HCT116 (cell line): ENCODE results near the gene ZNF718. TPM values are rescaled to one million over a fixed set of nuclear protein-coding genes. Genes with fewer than 3 reads are reported as not detected.
"Not testable (repeated sequence)": the region's sequence is repeated elsewhere in the genome, so short reads cannot be mapped to it uniquely, and the experiment has no call there.

Experiments used
- ATAC-seq: fragments of 200-7000 bp; cut with Tn5 transposase; 2 replicates; pipeline ENCODE4 v1.9.1; 2020; ENCODE audit warnings: mild to moderate bottlenecking, moderate library complexity
- BruUV-seq: library from RNA; stranded (reverse); fragments of 400-500 nt; replicated peaks from 2 replicates; lab custom pipeline; 2021; lab: Mats Ljungman, UMichigan
- CTCF ChIA-PET: fragments of 300-600 bp; sonication (Branson Sonifier 250); formaldehyde crosslinking; loops from one replicate; lab custom pipeline; 2021; ENCODE audit warnings: antibody characterized with exemption; lab: Charles Lee
- POLR2A ChIA-PET: fragments of 300-600, 350-600 bp; sonication (Branson Sonifier 250); formaldehyde crosslinking; loops from one replicate; lab custom pipeline; 2021; ENCODE audit warnings: antibody characterized with exemption; lab: Charles Lee
- RAD21 ChIA-PET, 2 experiments: fragments of 300-600 bp; sonication (Branson Sonifier 250); formaldehyde crosslinking; loops; one replicate each; lab custom pipeline; 2023; ENCODE audit warnings: low total read pairs in 2 of 2; ENCODE audit not compliant: uncharacterized antibody in 2 of 2, unreplicated experiment in 2 of 2, low non-redundant PET in 1 of 2; lab: Charles Lee
- DNase-seq: peaks from one replicate; pipeline ENCODE4 v3.0.0-alpha.2; 2010; ENCODE audit warnings: low read depth, low spot score
- H2AFZ ChIP-seq: fragments of 200-600 bp; shearing (Covaris generic), sonication (generic); 2 replicates; pipeline ENCODE4 v1.6.1; 2017; ENCODE audit warnings: low read depth, mixed run types, mixed read lengths, antibody characterized with exemption, low read length; ENCODE audit not compliant: poor library complexity, severe bottlenecking
- H3K27ac ChIP-seq: 2 replicates; pipeline ENCODE4 v1.5.1; 2012; ENCODE audit warnings: low read depth, low read length
- H3K27me3 ChIP-seq: fragments of 200-600 bp; sonication (generic); 2 replicates; pipeline ENCODE4 v1.6.1; 2016; ENCODE audit warnings: mixed run types, low read length, mixed read lengths; ENCODE audit not compliant: insufficient read depth
- H3K36me3 ChIP-seq, 2 experiments: fragments of 200-500 bp in 1 of 2; fragments of 200-600 bp in 1 of 2; sonication (Bioruptor generic) in 1 of 2; sonication (generic) in 1 of 2; 2 replicates each; pipeline versions ENCODE4 v1.5.1 to v1.6.1; 2014 to 2016; ENCODE audit warnings: low read length in 2 of 2, inconsistent platforms in 1 of 2, mixed read lengths in 1 of 2, mixed run types in 1 of 2; ENCODE audit not compliant: insufficient read depth in 2 of 2, control insufficient read depth in 1 of 2
- H3K4me1 ChIP-seq, 2 experiments: fragments of 200-600 bp in 1 of 2; sonication (generic) in 1 of 2; 2 replicates each; pipeline versions ENCODE4 v1.5.1 to v1.6.1; 2012 to 2017; ENCODE audit warnings: low read length in 2 of 2, inconsistent platforms in 1 of 2, mild to moderate bottlenecking in 1 of 2, mixed read lengths in 1 of 2, mixed run types in 1 of 2, moderate library complexity in 1 of 2; ENCODE audit not compliant: insufficient read depth in 2 of 2, control insufficient read depth in 1 of 2
- H3K4me2 ChIP-seq: fragments of 200-600 bp; sonication (generic); 2 replicates; pipeline ENCODE4 v1.6.1; 2017; ENCODE audit warnings: mixed run types, low read length, mixed read lengths
- H3K4me3 ChIP-seq, 2 experiments: fragments of 200-600 bp in 1 of 2; sonication (generic) in 1 of 2; replicated peaks in 1 of 2; 2 replicates each; pipeline ENCODE4 v1.5.1; 2011 to 2016; ENCODE audit warnings: low read length in 2 of 2, control low read depth in 1 of 2, low read depth in 1 of 2, mild to moderate bottlenecking in 1 of 2, mixed read lengths in 1 of 2, mixed run types in 1 of 2
- H3K79me2 ChIP-seq: fragments of 200-600 bp; sonication (generic); 2 replicates; pipeline ENCODE4 v1.6.1; 2017; ENCODE audit warnings: mild to moderate bottlenecking, mixed run types, low read length, moderate library complexity, mixed read lengths; ENCODE audit not compliant: insufficient read depth
- H3K9ac ChIP-seq: fragments of 200-600 bp; sonication (generic); 2 replicates; pipeline ENCODE4 v1.6.1; 2016; ENCODE audit warnings: low read length, mixed read lengths
- H3K9me2 ChIP-seq: fragments of 200-600 bp; sonication (generic), shearing (Covaris generic); 2 replicates; pipeline ENCODE4 v1.6.1; 2017; ENCODE audit warnings: mixed run types, mild to moderate bottlenecking, moderate library complexity; ENCODE audit not compliant: insufficient read depth
- H3K9me3 ChIP-seq, 2 experiments: fragments of 200-500 bp in 1 of 2; fragments of 200-600 bp in 1 of 2; sonication (Bioruptor generic) in 1 of 2; sonication (generic) in 1 of 2; 2 replicates each; pipeline ENCODE4 v1.6.1; 2014 to 2017; ENCODE audit warnings: low read length in 2 of 2, mixed read lengths in 2 of 2, inconsistent platforms in 1 of 2, low read depth in 1 of 2, mild to moderate bottlenecking in 1 of 2, mixed run types in 1 of 2, moderate library complexity in 1 of 2; ENCODE audit not compliant: control insufficient read depth in 1 of 2, insufficient read depth in 1 of 2
- H4K20me1 ChIP-seq: fragments of 200-600 bp; sonication (generic), shearing (Covaris generic); 2 replicates; pipeline ENCODE4 v1.6.1; 2017; ENCODE audit warnings: mixed run types, mild to moderate bottlenecking, moderate library complexity; ENCODE audit not compliant: insufficient read depth
- CBX3 ChIP-seq: IDR thresholded peaks from 2 replicates; pipeline ENCODE4 v1.6.1; 2012; ENCODE audit warnings: low read depth
- CTCF ChIP-seq, 3 experiments: fragments of 200-600 bp in 1 of 3; sonication (generic) in 1 of 3; IDR thresholded peaks in 2 of 3; conservative IDR thresholded peaks in 1 of 3; 2 replicates each; pipeline ENCODE4 v1.5.1; 2012 to 2017; ENCODE audit warnings: low read depth in 2 of 3, low read length in 2 of 3, antibody characterized with exemption in 1 of 3, borderline replicate concordance in 1 of 3, control low read depth in 1 of 3, mild to moderate bottlenecking in 1 of 3, mixed read lengths in 1 of 3, mixed run types in 1 of 3, moderate library complexity in 1 of 3; ENCODE audit not compliant: insufficient read depth in 1 of 3
- JUND ChIP-seq: IDR thresholded peaks from 2 replicates; pipeline ENCODE4 v1.6.1; 2012
- POLR2AphosphoS5 ChIP-seq: IDR thresholded peaks from 2 replicates; pipeline ENCODE4 v1.6.1; 2011; ENCODE audit warnings: mild to moderate bottlenecking, low read depth, low read length, moderate library complexity
- RAD21 ChIP-seq: IDR thresholded peaks from 2 replicates; pipeline ENCODE4 v1.6.1; 2012; ENCODE audit warnings: low read depth, mild to moderate bottlenecking
- SRF ChIP-seq: IDR thresholded peaks from 2 replicates; pipeline ENCODE4 v1.6.1; 2012; ENCODE audit warnings: low read depth
- TCF7L2 ChIP-seq: IDR thresholded peaks from 2 replicates; pipeline ENCODE4 v1.7.0; 2011; ENCODE audit warnings: borderline replicate concordance, inconsistent platforms; ENCODE audit not compliant: insufficient read depth, insufficient read length; ENCODE audit errors: extremely low read depth
- ZNF274 ChIP-seq: fragments of 200-500 bp; sonication (Bioruptor generic); IDR thresholded peaks from 2 replicates; pipeline ENCODE4 v1.6.1; 2014; ENCODE audit warnings: mild to moderate bottlenecking, low read depth, low read length, inconsistent platforms
- intact Hi-C: fragments of 100-400 bp; cut with micrococcal nuclease; formaldehyde crosslinking; loops from 2 replicates; pipeline ENCODE4 v1.10.0; 2022
- total RNA-seq: library from RNA; stranded (reverse); gene quantifications from one replicate; pipeline ENCODE4 v1.2.1, GENCODE V29; 2021; ENCODE audit not compliant: unreplicated experiment

Gene ZNF718
- total RNA-seq, 1 experiment from 2014 or later: 0.07 TPM

- RAD21 ChIA-PET, POLR2A ChIA-PET, H3K4me2 ChIP-seq, H3K4me3 ChIP-seq, H3K27me3 ChIP-seq, H4K20me1 ChIP-seq, CTCF ChIA-PET, H3K36me3 ChIP-seq, H3K9me2 ChIP-seq, H3K79me2 ChIP-seq, H3K9ac ChIP-seq, DNase-seq, ATAC-seq, H2AFZ ChIP-seq, H3K27ac ChIP-seq, BruUV-seq, intact Hi-C loops, H3K4me1 ChIP-seq: not testable (repeated sequence)
- peak; percentile 83 for TF ChIP-seq ZNF274
- H3K9me3 ChIP-seq: peaks cover 39 to 47% of the 10 kb centered on the region in 2 experiments; a peak in 3 of 4 replicates
Measured at GRCh38 chr4:86559-87324, 37.6 kb upstream of the ZNF718 start.

GRCh38 chr4:98386-98785, 25.9 kb upstream of the ZNF718 start:
- Histone ChIP-seq H3K36me3 (no peaks in the 10 kb centered on the region), H3K9me3 (peaks cover 8 to 38% of the 10 kb centered on the region in 2 experiments; a peak in 2 of 4 replicates), H3K9me2 (no peaks in the 10 kb centered on the region), H2AFZ (no peak overlapping the region), H4K20me1 (no peaks in the 10 kb centered on the region), H3K9ac (no peak overlapping the region), H3K27ac (no peak overlapping the region), H3K27me3 (no peaks in the 10 kb centered on the region), H3K4me2 (no peak overlapping the region), H3K4me1 (no peaks in the 10 kb centered on the region), H3K79me2 (no peaks in the 10 kb centered on the region), H3K4me3 (no peak overlapping the region)
- DNase-seq: no peak
- ChIA-PET CTCF (no interaction called here), RAD21 (no interaction called here), POLR2A (no interaction called here)
- intact Hi-C loops: no loop called here
- BruUV-seq: no TSS peak
- no peak for ATAC-seq
- no peak for TF ChIP-seq RAD21
- no peak for TF ChIP-seq TCF7L2
- no peak for TF ChIP-seq POLR2AphosphoS5
- no peak for TF ChIP-seq CBX3
- no peak for TF ChIP-seq SRF
- no peak for TF ChIP-seq JUND
- no peak for TF ChIP-seq CTCF (IDR thresholded peaks at IDR 0.05 in 2 of 3, conservative IDR thresholded peaks at IDR 0.05 in 1 of 3; ENCODE audit: borderline replicate concordance in 1 of 3, insufficient read depth in 1 of 3, low read depth in 2 of 3, low read length in 2 of 3)
